ENCODE results near the gene TMTC1. TPM values are rescaled to one million over a fixed set of nuclear protein-coding genes. Genes with fewer than 3 reads are reported as not detected.

Gene TMTC1
- total RNA-seq, 1 donor from 2014 or later, result 1.4 TPM

GRCh38 chr12:29703528-29703927 lies 80.2 kb downstream of the TMTC1 start:
- Mint-ChIP-seq H3K27ac (ENCODE audit: unreplicated experiment) (no peak overlapping the region), H3K27me3 (ENCODE audit: unreplicated experiment) (peaks cover 7% of the 10 kb centered on the region), H3K9me3 (ENCODE audit: unreplicated experiment) (peaks cover 2% of the 10 kb centered on the region), H3K36me3 (ENCODE audit: unreplicated experiment) (peaks cover 6% of the 10 kb centered on the region), H3K4me3 (ENCODE audit: unreplicated experiment) (no peak overlapping the region), H3K4me1 (ENCODE audit: low read depth, unreplicated experiment) (peaks cover 5% of the 10 kb centered on the region)
- no peak for DNase-seq
- TF ChIP-seq, protein P1, sequence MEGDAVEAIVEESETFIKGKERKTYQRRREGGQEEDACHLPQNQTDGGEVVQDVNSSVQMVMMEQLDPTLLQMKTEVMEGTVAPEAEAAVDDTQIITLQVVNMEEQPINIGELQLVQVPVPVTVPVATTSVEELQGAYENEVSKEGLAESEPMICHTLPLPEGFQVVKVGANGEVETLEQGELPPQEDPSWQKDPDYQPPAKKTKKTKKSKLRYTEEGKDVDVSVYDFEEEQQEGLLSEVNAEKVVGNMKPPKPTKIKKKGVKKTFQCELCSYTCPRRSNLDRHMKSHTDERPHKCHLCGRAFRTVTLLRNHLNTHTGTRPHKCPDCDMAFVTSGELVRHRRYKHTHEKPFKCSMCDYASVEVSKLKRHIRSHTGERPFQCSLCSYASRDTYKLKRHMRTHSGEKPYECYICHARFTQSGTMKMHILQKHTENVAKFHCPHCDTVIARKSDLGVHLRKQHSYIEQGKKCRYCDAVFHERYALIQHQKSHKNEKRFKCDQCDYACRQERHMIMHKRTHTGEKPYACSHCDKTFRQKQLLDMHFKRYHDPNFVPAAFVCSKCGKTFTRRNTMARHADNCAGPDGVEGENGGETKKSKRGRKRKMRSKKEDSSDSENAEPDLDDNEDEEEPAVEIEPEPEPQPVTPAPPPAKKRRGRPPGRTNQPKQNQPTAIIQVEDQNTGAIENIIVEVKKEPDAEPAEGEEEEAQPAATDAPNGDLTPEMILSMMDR (IDR thresholded peaks at IDR 0.05; ENCODE audit: partially characterized antibody, unreplicated experiment), result no peak

DNA sequence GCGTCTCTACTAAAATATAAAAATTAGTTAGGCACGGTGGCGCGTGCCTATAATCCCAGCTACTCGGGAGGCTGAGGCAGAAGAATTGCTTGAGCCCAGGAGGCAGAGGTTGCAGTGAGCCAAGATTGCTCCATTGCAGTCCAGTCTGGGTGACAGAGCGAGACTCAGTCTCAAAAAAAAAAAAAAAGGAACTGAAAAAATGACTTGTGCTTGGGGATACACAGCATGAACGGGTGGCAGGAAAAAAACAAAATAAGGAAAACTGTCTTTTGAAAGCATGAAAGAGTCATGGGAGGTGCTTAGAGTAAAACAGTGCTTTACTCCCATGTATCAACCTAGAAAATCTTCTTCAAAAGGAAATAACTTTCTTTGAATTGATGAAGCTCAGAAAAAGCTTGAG lies 80.8 kb downstream of the TMTC1 start:
- peaks cover 7% of the 10 kb centered on the region for H3K27me3 Mint-ChIP-seq (ENCODE audit: unreplicated experiment)
- H3K4me3 Mint-ChIP-seq (ENCODE audit: unreplicated experiment), result no peak overlapping the region
- H3K36me3 Mint-ChIP-seq (ENCODE audit: unreplicated experiment), result peaks cover 6% of the 10 kb centered on the region
- DNase-seq, result no peak
- peaks cover 2% of the 10 kb centered on the region for H3K9me3 Mint-ChIP-seq (ENCODE audit: unreplicated experiment)
- TF ChIP-seq, protein P1 (IDR thresholded peaks at IDR 0.05; ENCODE audit: partially characterized antibody, unreplicated experiment), result no peak
- H3K4me1 Mint-ChIP-seq (ENCODE audit: low read depth, unreplicated experiment), result peaks cover 5% of the 10 kb centered on the region
- no peak overlapping the region for H3K27ac Mint-ChIP-seq (ENCODE audit: unreplicated experiment)

GRCh38 chr12:29702222-29702621 lies 81.5 kb downstream of the TMTC1 start:
- H3K27me3 Mint-ChIP-seq (ENCODE audit: unreplicated experiment), result peaks cover 7% of the 10 kb centered on the region
- H3K9me3 Mint-ChIP-seq (ENCODE audit: unreplicated experiment), result peaks cover 2% of the 10 kb centered on the region
- TF ChIP-seq, protein P1 (IDR thresholded peaks at IDR 0.05; ENCODE audit: partially characterized antibody, unreplicated experiment), result no peak
- DNase-seq, result no peak
- H3K4me3 Mint-ChIP-seq (ENCODE audit: unreplicated experiment), result no peak overlapping the region
- no peak overlapping the region for H3K27ac Mint-ChIP-seq (ENCODE audit: unreplicated experiment)
- H3K4me1 Mint-ChIP-seq (ENCODE audit: low read depth, unreplicated experiment), result peaks cover under 1% of the 10 kb centered on the region
- H3K36me3 Mint-ChIP-seq (ENCODE audit: unreplicated experiment), result no peaks in the 10 kb centered on the region

GRCh38 chr12:29700761-29701481 lies 82.8 kb downstream of the TMTC1 start:
- H3K27me3 Mint-ChIP-seq (ENCODE audit: unreplicated experiment), result peaks cover 5% of the 10 kb centered on the region
- no peak overlapping the region for H3K27ac Mint-ChIP-seq (ENCODE audit: unreplicated experiment)
- H3K4me1 Mint-ChIP-seq (ENCODE audit: low read depth, unreplicated experiment), result no peaks in the 10 kb centered on the region
- H3K9me3 Mint-ChIP-seq (ENCODE audit: unreplicated experiment), result peaks cover 2% of the 10 kb centered on the region
- no peak overlapping the region for H3K4me3 Mint-ChIP-seq (ENCODE audit: unreplicated experiment)
- TF ChIP-seq, protein P1 (IDR thresholded peaks at IDR 0.05; ENCODE audit: partially characterized antibody, unreplicated experiment), result no peak
- DNase-seq, result no peak
- H3K36me3 Mint-ChIP-seq (ENCODE audit: unreplicated experiment), result no peaks in the 10 kb centered on the region

DNA sequence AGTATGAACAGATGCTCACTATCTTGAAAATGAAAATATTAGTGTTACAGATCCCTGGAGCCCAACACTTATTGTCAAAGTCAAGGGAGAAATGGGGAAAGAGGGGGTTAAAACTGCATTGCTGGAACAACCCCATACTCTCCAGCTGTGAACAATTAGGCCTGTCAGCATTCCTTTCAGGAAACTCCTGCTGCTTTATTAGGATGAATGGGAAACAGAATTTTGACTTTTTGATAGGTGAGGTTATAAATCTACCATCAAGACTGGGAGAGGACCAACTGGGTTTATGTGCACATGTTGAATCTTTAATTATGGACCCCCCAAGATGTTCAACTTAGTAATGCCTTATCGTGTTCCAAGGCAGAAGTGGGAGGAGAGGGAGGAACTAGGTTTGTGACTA lies 85.0 kb downstream of the TMTC1 start:
- Mint-ChIP-seq H3K4me3 (ENCODE audit: unreplicated experiment) (no peak overlapping the region), H3K27ac (ENCODE audit: unreplicated experiment) (no peak overlapping the region), H3K36me3 (ENCODE audit: unreplicated experiment) (no peaks in the 10 kb centered on the region), H3K9me3 (ENCODE audit: unreplicated experiment) (peaks cover 4% of the 10 kb centered on the region), H3K27me3 (ENCODE audit: unreplicated experiment) (peaks cover 2% of the 10 kb centered on the region), H3K4me1 (ENCODE audit: low read depth, unreplicated experiment) (no peaks in the 10 kb centered on the region)
- DNase-seq, result no peak
- TF ChIP-seq, protein P1 (IDR thresholded peaks at IDR 0.05; ENCODE audit: partially characterized antibody, unreplicated experiment), result no peak

Data from glutamatergic neuron (in vitro differentiated cells).